NCI-H2107 treated with DMSO at 0.1 percent for 48 hours (cell line): ENCODE data around the gene ALDH8A1.

Experiments used
- DNase-seq: peaks from one replicate; lab custom pipeline; 2025; ENCODE audit not compliant: unreplicated experiment; lab: John Stamatoyannopoulos, UW

Gene ALDH8A1

GRCh38 chr6:134873500-134874388 is 76.2 kb downstream of the ALDH8A1 start:
- DNase-seq: no peak

- peak; percentile 78 for DNase-seq
Observed at GRCh38 chr6:134870677-134871498, 79.0 kb downstream of the ALDH8A1 start.

DNA sequence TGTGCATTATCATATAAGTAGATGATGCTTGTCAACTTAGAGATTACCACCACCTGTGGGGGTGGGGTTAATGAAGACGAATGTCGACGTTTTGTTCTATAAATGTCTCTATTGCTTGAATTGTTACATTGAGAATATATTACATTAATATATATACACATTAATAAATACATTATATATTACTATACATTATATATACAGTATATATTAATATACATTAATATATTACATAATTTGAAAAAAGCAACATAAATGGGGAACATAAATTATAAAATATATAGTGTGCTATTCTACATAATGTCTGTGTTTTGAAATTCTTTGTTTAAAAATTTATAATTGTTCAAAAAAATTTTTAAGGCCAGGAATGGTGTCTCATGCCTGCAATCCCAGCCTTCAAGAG is 81.1 kb downstream of the ALDH8A1 start:
- no peak for DNase-seq
